RPMI8226 (cell line): ENCODE measurements around the gene CALCOCO2.
"Not testable (repeated sequence)": the region's sequence is repeated elsewhere in the genome, so short reads cannot be mapped to it uniquely, and the experiment has no call there.

ENCODE experiments used
- DNase-seq: peaks from one replicate; pipeline ENCODE4 v3.0.0-alpha.2; 2015

The CALCOCO2 gene, protein sequence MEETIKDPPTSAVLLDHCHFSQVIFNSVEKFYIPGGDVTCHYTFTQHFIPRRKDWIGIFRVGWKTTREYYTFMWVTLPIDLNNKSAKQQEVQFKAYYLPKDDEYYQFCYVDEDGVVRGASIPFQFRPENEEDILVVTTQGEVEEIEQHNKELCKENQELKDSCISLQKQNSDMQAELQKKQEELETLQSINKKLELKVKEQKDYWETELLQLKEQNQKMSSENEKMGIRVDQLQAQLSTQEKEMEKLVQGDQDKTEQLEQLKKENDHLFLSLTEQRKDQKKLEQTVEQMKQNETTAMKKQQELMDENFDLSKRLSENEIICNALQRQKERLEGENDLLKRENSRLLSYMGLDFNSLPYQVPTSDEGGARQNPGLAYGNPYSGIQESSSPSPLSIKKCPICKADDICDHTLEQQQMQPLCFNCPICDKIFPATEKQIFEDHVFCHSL

DNA sequence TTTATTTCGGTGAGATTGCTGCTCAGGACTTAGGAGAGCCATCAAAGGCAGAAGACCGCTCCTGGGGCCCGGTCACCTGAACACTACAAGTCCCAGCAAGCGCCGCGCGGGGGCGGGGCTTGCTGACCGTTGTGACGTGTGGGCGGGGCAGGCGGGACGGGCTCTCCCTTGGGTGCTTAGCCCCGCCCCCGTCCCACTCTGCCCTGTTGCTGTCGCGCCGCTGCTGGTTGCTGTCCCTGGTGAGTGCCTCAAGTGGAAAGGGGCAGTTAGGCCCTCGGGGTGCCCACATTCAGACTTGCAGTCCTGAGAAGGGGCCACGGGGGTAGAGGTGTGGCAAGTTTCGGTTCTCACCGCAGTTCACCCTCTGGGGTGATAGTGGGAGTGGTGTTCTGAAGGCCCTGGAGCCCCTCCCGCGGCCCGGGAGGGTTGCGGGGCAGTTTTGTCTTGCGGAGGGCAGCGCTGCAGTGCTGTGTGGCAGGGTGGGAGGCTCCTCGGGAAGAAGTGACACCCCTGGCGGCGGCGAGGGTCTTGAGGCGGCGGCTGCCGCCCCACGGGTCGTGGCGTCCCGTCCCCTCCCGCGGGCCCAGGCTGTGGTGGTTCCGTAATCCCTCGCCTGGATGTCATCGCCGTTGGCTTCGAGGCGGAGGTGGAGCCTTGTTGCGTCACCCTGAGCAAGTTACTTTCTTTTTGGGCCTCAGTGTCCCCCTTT is at the start of gene CALCOCO2:
Gene CALCOCO2 (plus strand): TSS at position 196 of the 709 bp plus-strand sequence. CDS start 10,673 bp downstream, outside the sequence.
- peak; percentile 97 for DNase-seq

DNA sequence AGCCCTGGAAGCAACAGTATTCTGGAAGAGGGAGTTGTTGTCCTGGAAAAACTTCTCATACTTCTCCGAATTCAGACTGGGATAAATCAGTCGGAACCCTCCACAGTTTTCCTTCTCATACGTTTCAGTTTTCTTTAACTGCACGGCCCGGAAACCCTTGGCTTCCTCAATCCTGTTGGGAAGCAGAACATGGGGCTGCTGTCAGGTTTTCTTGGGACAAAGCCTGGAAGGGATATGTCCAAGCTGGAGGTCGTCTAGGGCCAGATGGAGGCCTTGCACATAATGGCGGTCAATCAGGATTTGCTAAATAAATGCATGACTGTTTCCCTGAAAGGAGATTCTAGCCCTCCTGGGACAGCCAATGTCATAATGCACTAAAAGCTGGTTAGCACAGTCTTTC is 43.0 kb upstream of the CALCOCO2 start:
- DNase-seq, result no peak

DNA sequence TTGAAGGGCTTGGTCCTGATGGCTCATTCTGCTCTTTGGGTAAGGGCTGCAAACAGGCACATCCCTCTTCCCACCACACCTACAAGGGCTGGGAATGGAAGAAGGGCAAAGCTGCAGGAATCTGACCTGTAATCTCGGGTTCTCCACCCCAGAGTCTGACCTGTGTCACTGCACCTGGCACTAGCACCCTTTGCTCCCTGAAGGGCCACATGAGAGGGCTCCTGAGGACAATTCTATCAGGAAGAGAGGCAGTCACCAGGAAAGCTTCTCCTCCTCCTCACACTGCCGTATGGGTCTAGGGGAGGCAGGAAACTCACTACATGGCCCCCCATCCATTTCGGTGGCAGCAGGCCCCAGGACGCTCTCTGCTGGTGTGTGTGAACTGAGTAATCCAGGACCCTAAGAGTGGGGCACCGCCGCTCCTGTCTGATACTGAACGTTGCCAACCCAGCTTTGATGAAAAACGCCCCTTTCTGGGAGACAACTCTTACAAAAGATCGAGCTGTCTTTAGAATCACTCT is 40.2 kb upstream of the CALCOCO2 start:
- no peak for DNase-seq

DNA sequence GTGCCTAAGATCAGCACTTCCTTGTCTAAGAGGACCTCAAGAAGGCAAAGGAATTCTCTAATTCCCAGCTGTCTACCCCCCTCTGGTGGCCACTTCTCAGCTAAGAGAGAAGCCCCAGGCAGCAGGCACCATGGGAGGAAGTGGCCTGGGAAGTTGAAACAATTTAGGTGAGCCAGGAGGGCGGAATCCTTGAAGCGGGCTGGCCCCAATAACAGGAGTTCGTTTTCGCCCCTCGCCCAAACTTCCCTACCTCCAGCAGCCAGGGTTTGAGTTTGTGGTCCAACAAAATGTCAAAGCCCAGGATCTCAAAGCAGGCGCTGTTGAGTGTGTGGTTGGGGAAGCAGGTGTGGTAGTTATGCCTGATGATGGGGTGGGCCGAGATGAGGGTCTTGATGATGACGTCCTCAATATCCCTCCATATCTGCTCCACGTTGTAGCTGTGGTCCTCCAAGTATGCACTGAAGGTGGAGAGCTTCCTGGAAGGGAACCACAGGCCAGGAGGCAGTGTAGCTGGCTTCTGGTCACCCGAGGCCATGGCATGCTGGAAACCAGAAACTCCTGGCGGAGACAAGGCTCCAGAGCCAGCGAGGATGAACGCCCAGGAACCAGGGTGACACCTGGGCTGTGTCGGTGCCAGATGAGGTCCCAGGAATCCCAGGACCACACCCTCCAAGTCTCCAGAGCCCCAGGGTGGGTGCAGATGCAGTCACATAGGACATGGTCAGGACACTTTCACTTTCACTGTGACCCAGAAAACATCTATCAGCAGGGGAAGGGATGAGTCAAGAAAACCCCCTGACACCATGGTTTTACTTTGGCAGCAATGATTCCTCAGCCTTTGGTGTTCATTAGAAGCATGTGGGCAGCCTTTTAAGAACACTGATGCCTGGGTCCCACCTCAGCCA is 39.5 kb upstream of the CALCOCO2 start:
- DNase-seq, result peak; percentile 63

DNA sequence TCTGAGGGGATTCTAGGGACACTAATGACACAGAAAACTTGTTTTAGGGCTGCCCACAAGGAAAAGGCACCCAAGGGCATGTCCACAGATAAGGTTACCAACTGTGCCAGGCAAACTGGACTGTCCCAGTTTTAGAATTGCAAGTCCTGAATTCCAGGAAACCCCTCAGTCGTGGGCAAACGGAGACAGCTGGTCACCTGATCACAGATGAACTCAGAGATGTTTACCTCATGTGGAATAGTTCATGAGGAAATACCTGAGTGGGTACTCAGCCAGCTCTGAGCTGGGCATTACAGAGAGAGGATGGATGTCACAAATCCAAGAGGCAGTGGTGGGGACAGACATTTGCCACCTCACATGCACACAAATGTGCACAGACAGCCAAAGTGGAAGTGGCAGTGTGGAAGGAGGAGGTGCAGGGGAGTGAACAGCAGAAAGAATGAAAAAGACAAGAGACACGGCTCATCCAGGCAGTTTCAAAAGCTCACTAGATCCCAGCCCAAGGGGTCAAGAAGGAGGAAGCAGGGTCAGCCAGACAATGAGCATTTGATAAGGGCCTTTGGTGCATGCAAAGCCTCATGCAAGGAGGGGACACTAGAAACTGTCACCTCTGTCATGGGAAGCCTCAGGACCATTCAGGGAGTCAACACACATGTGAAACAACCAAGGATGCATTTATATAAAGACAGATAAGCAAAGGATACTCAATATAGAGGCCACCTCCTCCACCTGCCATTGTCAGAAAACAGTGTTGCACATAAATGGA is 38.6 kb upstream of the CALCOCO2 start:
- DNase-seq, result no peak

DNA sequence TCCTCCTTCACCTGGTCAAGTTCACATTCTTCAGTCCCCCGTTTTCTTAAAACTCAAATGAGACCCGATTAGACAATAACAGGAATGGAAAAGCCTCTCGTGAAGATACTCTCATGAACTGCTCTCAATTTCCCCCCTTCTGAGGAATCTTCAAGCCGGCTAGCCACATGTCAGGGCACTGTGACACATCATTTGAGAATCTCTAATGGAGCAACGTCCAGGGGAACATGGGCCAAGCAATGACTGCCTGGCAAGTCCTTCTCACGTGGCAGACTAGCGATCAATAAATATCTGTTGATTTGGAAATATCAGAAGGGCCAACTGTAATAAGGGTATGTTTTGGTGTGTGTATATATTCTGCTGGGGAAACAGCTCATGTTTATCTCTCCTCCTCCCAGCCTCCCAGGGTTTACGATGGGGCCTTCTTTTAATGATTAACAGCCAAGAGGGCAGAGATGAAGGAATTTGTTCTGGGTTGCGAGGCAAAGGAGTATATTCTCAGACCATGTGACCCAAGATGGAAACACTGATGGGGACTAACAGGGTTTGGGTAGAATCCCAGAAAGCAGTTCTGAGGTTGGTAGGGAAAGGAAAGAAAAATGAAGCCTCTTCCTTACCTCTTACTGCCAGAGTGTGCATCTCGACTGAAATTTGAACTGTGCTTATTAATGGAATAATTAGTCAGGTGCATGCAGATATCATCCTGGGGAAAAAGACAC is 35.2 kb upstream of the CALCOCO2 start:
- DNase-seq, result no peak

DNA sequence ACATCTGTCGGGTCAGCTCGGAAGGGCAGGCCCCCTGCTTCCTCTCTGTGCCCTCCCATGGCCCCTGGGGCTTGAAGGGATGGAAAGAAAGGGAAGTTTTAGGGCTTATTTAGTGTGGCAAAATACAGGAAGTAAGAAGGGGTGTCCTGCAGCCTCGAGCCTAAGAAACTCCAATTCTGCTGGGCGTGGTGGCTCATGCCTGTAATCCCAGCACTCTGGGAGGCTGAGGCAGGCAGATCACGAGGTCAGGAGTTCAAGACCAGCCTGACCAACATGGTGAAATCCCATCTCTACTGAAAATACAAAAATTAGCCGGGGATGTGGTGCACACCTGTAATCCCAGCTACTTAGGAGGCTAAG is 34.7 kb upstream of the CALCOCO2 start:
- not testable (repeated sequence) for DNase-seq

DNA sequence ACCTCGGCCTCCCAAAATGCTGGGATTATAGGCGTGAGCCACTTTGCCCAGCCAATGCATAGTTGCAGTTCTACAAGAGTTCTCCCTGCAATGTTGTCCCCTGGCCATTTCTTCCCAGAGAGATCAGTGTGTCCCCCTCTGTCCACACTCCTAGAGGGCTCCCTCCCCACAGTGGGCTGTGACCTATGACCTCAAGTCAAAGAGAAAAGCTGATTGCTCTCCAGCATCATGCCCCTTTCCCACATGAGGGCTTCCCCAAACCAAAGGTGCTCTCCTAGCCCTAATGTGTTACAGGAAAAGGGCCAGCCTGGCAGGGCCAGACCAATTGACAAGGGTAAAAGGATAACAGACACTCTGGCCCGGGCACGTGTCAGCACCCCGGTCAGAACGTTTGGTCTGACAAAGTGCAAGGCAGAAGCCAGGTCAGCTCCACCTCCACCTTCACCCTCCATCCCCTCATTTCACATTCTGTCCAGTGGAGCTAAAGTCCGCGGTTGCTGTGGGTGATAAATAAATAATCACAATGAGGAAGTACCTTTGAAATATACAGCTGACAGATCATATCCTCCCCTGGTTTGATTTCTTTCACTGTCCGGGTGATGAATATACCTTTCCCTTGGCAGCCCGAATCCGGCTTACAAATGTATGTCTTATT is 31.6 kb upstream of the CALCOCO2 start:
- DNase-seq, result no peak

DNA sequence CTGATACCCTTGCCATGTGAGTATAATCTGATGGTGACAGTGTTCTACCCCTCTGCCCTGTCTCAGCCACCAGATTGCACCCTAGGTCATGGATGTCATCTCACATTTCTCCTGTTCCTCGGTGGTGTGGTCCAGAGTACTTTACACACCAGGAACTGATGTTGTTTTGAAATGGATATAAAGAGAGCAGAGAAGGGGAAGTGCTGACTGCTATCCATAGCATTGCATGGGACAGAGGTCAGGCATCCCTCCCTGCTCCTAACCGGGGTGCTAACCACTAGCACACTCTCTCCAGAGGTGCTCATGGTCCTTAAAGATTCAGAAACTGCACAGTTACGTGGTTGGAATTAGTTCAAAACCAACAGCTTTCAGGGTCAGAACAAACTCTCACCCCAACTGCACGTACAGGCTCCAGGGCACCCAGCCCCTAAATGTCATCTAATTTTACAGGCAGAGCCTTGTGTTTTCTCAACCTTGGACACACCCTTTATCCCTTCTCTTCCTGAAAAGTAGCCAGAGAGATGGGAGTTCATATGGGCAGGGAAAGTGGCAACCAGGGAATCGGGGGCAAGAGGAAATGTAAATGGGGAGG is 30.1 kb upstream of the CALCOCO2 start:
- DNase-seq, result no peak

DNA sequence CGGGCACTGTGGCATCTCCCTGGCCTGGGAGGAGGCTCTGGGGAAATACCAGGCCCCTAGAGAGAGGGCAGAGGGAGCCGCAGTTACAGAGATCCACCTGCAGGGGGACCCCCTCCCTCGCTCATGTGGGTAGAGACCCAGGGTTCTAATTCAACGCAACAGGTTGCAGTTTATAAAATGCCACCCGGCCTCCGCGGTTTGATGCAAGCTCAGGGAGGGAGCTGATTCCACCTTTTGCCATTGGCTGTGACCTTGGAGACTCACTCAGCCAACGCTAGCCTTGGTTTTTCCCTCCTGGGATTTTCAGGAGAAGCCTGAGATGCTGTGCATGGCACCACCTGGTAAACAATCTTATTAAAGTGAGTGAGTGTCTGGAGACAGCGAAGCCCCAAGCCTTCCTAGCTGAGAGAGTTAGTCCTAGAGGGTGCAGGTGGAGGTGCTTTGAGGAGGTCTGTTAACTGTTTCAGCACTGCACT is 25.9 kb upstream of the CALCOCO2 start:
- peak; percentile 67 for DNase-seq

DNA sequence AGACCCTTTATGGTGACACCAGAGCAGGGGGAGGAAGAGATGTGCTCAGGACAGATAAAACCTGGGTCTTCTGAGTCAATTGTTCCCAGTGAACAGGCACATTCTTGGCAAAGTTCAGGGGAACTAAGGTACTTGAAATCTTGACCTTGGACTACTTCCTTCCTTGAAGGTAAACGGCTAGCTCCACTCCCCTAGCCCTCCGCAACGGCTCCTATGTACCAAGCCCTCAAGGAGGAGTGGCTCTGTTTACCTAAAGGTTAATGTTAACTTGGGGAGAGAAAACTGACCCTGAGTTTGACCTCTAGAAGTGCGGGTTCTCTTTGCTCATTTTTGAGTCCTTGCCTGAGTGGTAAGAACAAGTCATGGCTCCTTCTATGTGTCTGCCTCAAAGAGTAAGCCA is 21.7 kb upstream of the CALCOCO2 start:
- no peak for DNase-seq

DNA sequence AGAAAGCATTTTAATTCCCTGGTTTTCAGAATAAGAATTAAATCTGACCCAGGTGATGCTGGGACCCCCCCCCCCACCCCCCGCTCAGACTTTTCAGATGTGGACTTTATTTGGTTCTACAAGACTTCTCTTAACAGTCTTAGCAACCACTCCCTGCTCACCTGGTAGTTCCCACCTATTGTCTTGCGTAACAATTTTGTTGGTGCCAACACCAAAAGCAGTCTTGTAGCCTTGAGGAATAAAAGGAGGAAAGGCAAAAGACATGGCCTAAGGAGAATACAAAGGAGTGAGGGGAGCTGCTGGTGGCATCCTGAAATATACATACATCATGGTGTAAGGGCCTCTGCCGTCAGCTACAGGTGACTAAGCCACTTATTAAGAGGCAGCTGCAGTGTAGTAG is 18.8 kb upstream of the CALCOCO2 start:
- DNase-seq, result no peak

DNA sequence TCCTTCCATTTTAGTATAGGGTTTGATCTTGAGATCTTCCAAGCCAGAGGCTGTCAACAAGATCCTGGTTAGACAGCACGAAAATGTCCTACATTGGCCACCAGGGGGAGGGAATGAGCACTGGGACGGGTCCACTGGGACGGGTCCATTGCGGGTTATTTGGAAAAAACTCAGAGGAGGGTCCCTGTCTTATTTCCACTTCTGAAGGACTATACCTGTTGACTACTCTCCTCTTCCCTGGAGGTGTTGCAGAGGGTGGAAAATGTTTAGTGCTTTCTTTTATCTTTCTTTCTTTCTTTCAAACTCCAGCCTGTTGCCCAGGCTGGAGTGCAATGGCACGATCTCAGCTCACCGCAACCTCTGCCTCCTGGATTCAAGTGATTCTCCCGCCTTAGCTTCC is 16.3 kb upstream of the CALCOCO2 start:
- peak; percentile 64 for DNase-seq

DNA sequence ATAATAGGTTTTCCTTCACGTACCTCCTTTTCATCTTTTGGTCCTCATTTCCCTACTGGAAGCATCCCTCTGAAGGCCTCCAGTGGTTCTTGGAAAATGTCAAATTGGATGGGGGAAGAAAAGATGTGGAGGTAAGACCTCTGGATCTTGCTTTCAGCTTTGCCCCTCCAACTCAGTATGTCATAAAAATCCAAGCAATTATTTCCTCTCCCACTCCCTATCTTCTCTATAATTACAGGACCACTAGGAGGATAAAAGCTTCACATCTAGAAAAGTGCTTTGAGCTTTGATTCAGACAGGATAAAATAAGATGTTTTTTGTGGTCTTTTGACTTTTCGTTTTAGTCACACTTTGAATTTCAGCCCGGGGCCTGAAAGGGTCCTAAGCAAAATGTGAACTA is 15.5 kb upstream of the CALCOCO2 start:
- DNase-seq, result no peak

DNA sequence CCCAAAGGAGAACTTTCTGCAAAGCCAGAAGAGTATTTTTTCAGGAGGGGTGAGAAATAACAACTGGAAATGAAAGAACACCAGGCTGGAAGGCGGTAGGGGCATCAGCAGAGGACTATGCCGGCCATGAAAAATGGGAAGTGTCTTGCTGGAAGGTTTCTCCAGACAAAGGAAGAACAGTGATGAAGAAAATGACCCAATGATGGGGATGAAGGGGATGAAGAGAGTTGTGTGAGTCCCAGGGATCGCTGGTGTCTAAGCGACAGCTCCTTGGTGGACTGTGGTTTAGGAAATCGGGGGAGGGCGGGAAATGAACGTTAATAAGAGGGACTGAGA is 14.4 kb upstream of the CALCOCO2 start:
- DNase-seq, result no peak

DNA sequence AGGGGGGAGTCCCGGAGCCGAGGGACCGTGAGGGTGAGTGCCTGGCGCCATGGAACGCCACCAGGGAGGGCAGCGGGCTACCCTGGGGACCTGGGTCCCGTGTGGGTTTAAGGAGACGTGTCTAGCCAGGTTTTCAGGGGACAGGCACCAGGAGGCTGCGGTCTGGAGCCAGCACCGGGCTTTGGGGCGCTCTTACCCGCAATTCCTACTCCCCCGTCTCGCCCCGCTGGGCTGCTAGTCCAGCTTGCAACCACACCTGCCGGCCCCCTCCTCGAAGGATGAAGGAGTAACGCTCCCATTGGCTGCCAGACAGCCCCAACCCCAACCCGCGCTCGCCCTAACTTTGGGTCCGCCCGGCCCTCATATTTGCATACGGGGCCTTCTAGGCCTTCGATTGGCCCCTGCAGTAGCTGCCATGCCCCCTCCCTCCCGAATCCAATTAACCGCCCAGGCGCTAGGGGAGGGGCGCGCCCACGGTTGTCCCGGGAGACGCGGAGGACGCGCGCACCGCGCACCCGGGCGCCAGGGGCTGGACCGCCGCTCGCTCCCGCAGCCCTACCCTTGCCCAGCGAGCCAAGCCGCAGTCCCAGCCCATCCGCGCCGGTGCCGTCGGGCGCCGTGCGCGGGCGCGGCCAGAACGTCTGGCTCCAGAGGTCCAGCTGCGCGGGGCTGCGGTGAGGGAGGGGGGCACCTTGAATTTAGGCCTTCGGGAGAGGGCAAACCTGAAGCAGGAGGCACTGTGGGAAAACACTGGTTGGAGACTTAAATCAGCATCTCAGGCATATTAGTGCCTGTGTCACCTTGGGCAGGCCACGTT is 13.9 kb upstream of the CALCOCO2 start, which contains the start of gene TTLL6:
Gene TTLL6 (minus strand): TSS at position 456 of the 817 bp plus-strand sequence. CDS start 157 bp downstream, at position 299.
- peak; percentile 93 for DNase-seq

DNA sequence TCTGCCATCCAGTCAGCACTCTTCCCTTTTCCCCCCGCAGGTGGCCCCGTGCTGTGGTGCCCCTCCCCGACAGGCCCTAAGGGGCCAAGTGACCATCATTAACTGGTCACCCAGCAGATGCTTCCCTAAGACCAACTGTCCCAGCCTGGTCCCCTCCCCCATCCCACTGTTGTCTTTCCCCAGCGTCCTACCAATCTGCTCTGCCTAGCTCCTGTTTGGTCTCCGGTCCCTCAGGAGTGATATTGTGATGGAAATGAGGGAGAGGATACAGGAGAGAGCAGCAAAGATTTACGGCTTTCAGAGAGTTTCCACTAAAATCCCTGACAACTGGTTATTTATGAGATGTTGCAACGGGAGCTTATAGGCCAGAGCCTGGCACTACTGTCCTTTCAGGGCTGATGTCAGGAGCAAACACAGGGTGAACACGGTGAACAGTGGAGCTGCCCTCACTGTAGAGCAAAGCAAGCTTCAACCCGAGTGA is 12.4 kb upstream of the CALCOCO2 start:
- no peak for DNase-seq

DNA sequence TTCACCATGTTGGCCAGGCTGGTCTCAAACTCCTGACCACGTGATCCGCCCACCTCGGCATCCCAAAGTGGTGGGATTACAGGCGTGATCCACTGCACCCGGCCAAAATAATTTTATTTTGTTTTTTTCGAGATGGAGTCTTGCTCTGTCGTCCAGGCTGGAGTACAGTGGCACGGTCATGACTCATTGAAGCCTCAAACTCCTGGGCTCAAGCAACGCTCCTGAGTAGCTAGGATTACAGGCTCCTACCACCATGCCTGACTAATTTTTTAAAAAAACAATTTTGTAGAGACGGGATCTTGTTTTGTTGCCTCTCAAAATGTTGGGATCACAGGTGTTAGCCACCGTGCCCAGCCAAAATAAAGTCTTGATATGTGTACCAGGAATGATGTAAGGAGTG is 11.4 kb upstream of the CALCOCO2 start:
- no peak for DNase-seq

DNA sequence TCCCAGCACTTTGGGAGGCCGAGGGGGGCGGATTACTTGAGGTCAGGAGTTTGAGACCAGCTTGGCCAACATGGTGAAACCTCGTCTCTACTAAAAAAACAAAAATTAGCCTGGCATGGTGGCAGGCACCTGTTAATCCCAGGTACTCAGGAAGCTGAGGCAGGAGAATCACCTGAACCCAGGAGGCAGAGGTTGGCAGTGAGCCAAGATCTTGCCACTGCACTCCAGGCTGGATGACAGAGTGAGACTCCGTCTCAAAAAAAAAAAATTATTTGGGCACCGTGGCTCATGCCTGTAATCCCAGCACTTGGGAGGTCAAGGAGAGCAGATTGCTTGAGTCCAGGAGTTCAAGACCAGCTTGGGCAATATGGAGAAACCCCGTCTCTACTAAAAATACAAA is 9.9 kb upstream of the CALCOCO2 start:
- DNase-seq, result peak; percentile 62
